ENCODE measurements around the gene CDK17. TPM values are rescaled to one million over a fixed set of nuclear protein-coding genes. Genes with fewer than 3 reads are reported as not detected.
"Not testable (repeated sequence)": the region's sequence is repeated elsewhere in the genome, so short reads cannot be mapped to it uniquely, and the experiment has no call there.

The CDK17 gene
- total RNA-seq, 2 donors from 2014 or later: 13.2 to 23.4 TPM

- H3K27me3 ChIP-seq: no peaks in the 10 kb centered on the region
- TF ChIP-seq CTCF (IDR thresholded peaks at IDR 0.05): no peak
These were observed 56.0 kb downstream of the CDK17 start for GRCh38 chr12:96344124-96344695.

GRCh38 chr12:96343347-96343954 is 56.8 kb downstream of the CDK17 start:
- no peak for TF ChIP-seq CTCF (IDR thresholded peaks at IDR 0.05)
- Histone ChIP-seq H3K36me3 (no peaks in the 10 kb centered on the region), H3K9ac (ENCODE audit: low read depth in 2 of 2, low read length in 2 of 2) (no peak overlapping the region), H3K27ac (no peak overlapping the region), H3K4me1 (no peaks in the 10 kb centered on the region), H3K4me3 (no peak overlapping the region), H3K9me3 (no peaks in the 10 kb centered on the region), H3K27me3 (no peaks in the 10 kb centered on the region)
- no peak for DNase-seq
- intact Hi-C loops (cut with DNase I): loop anchor here (10.0 kb wide), 1 partner anchor 51 kb away; no protein-coding TSS in a partner anchor

More at GRCh38 chr12:96344124-96344695, 56.0 kb downstream of the CDK17 start:
- Histone ChIP-seq H3K9ac (ENCODE audit: low read depth in 2 of 2, low read length in 2 of 2) (no peak overlapping the region), H3K9me3 (no peaks in the 10 kb centered on the region), H3K36me3 (no peaks in the 10 kb centered on the region), H3K4me3 (no peak overlapping the region), H3K27ac (no peak overlapping the region), H3K4me1 (no peaks in the 10 kb centered on the region)
- no peak for DNase-seq
- intact Hi-C loops (cut with DNase I): loop anchor here (10.0 kb wide), 1 partner anchor 51 kb away; no protein-coding TSS in a partner anchor

GRCh38 chr12:96339666-96340065 is 60.6 kb downstream of the CDK17 start:
- H3K4me3 ChIP-seq; H3K36me3 ChIP-seq; DNase-seq; H3K27me3 ChIP-seq; H3K4me1 ChIP-seq; H3K9ac ChIP-seq (ENCODE audit: low read depth in 2 of 2, low read length in 2 of 2); H3K9me3 ChIP-seq; H3K27ac ChIP-seq: not testable (repeated sequence)
- intact Hi-C loops (cut with DNase I): loop anchor here (10.0 kb wide), 1 partner anchor 55 kb away; no protein-coding TSS in a partner anchor

DNA sequence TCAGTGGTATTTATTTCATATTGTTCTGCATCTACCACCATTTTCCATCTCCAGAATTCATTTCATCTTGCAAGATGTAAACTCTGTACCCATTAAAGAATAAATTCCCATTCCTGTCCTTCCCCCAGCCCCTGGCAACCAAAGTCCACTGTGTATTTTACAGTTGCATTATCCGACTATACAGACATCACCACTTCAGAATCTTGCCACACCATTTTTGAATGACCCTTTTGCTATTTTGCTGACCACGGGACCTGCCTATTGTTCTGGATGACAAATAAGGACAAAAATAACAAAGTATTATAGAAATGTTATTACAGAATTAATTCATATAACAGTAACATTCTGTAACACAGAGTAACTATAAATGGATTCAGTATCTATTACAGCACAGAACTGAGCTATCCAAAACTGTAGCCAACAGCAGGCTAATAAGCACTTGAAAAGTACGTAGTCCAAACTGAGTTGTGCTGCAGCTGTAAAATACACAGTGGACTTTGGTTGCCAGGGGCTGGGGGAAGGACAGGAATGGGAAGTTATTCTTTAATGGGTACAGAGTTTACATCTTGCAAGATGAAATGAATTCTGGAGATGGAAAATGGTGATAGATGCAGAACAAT is 61.3 kb downstream of the CDK17 start:
- H3K9ac ChIP-seq (ENCODE audit: low read depth in 2 of 2, low read length in 2 of 2): no peak overlapping the region
- H3K27me3 ChIP-seq: no peaks in the 10 kb centered on the region
- no peak for TF ChIP-seq CTCF (IDR thresholded peaks at IDR 0.05)
- no peak overlapping the region for H3K27ac ChIP-seq
- intact Hi-C loops (cut with DNase I): no loop called here
- no peaks in the 10 kb centered on the region for H3K9me3 ChIP-seq
- no peaks in the 10 kb centered on the region for H3K4me1 ChIP-seq
- H3K36me3 ChIP-seq: no peaks in the 10 kb centered on the region
- no peak overlapping the region for H3K4me3 ChIP-seq
- no peak for DNase-seq

DNA sequence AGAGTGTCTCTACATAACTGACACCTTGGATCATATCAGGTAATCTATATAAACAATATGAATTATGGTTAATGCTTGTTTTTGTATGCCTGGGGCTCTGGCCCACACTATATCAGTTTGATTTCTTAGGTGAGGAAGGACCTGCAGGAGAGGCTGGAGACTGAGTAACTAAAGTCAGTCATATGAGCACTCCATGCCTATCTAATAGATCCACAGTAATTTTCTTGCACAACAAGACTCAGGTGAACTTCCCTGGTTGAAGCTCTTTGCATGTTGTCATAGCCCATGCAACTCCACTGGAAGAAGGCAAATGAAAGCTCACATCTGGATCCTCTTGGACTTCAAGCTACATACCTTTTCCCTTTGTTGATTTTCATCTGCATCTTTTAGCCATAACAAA is 62.3 kb downstream of the CDK17 start:
- no peaks in the 10 kb centered on the region for H3K9me3 ChIP-seq
- no peak overlapping the region for H3K27ac ChIP-seq
- DNase-seq: no peak
- TF ChIP-seq CTCF (IDR thresholded peaks at IDR 0.05): no peak
- no peaks in the 10 kb centered on the region for H3K36me3 ChIP-seq
- H3K27me3 ChIP-seq: no peaks in the 10 kb centered on the region
- intact Hi-C loops (cut with DNase I): no loop called here
- no peaks in the 10 kb centered on the region for H3K4me1 ChIP-seq
- no peak overlapping the region for H3K9ac ChIP-seq (ENCODE audit: low read depth in 2 of 2, low read length in 2 of 2)
- H3K4me3 ChIP-seq: no peak overlapping the region

- no peak for DNase-seq
- Histone ChIP-seq H3K9ac (ENCODE audit: low read depth in 2 of 2, low read length in 2 of 2) (no peak overlapping the region), H3K4me1 (no peaks in the 10 kb centered on the region), H3K27ac (no peak overlapping the region), H3K36me3 (no peaks in the 10 kb centered on the region), H3K4me3 (no peak overlapping the region), H3K27me3 (no peaks in the 10 kb centered on the region), H3K9me3 (no peaks in the 10 kb centered on the region)
- intact Hi-C loops (cut with DNase I): no loop called here
- no peak for TF ChIP-seq CTCF (IDR thresholded peaks at IDR 0.05)
These were observed 63.8 kb downstream of the CDK17 start for GRCh38 chr12:96336489-96336888.

All from colonic mucosa (tissue), 4 donors.